ENCODE data around the gene TESPA1.
"Not testable (repeated sequence)": the region's sequence is repeated elsewhere in the genome, so short reads cannot be mapped to it uniquely, and the experiment has no call there.

The TESPA1 gene

DNA sequence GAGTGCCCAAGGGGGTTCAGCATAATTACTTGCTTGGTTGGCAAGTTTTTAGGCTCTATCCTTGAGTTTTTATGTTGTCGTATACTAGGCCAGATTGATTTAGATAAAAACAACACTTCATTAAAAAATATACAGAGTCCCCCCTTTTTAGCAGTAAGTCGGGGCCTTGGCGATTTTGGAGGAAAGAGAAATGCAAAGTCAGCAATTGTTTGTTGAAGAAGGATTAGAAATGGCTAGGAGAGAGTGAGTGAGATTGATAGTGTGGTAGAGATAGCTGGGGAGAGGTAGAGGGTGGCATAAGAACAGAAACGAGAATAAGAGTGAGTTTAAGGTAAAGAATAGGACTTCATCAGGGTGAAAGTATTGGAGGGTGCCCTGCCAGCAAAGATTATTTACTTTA is 41.3 kb downstream of the TESPA1 start:
- not testable (repeated sequence) for DNase-seq

DNA sequence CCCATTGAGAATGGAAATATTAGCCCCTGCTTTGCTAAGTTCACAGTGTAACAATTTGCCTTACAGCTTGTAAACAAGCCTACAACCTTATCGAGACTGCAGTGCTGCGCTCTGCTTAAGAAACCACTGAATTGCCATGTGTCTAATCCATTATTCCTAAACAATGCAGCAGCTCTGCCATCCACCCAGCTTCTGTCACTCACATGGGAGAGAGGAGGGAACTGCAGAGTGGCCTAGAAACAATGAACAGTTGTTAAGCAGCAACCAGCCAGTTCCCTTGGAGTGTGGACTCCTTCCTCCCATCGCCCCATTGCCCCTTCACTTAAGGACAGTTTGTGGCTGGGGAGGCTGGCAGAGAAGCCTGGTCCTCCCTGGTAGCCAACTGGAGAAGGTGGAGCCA is 42.9 kb downstream of the TESPA1 start:
- no peak for DNase-seq

DNA sequence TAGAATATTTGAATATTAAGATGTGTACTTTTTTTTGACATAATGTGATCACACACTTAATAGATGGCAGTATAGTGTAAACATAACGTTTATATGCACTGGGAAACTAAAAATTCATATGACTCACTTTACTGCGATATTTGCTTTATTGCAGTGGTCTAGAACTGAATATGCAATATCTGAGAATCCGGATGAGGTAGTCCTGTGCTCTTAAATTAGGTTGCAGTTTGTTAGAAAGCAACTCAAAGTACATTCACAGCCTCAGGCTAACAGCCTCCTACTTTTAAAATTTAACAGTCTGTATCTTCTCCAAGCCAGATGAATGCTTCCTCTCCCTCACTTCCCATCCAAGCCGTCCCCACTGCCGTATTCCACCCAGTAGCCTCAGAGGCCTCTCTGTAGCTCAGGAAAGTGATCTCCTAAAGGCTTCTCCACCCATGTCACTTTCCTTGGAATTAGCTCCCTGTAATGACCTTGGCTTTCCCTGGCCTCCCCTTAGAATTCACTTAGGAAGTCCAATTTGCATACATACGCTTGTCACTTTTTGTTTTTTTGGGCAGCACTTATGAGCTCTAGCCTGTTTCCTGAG is 43.7 kb downstream of the TESPA1 start:
- no peak for DNase-seq

DNA sequence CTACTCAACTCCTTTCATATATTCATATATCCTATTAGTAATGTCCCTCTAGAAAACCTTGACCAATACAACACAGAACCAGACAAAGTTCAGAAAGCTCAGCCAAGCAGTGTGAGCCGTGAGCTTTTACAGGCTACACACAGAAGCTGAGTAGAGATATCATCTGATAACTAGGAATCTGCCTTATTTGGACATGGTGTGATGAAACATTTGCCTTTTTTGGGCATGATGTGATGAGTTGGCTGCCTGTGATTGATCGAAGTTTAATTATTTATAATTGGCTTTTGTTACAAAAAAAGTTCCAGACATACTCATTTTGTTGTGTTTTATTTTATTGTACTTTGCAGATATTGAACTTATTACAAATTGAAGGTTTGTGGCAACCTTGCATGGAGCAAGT is 46.6 kb downstream of the TESPA1 start:
- no peak for DNase-seq

DNA sequence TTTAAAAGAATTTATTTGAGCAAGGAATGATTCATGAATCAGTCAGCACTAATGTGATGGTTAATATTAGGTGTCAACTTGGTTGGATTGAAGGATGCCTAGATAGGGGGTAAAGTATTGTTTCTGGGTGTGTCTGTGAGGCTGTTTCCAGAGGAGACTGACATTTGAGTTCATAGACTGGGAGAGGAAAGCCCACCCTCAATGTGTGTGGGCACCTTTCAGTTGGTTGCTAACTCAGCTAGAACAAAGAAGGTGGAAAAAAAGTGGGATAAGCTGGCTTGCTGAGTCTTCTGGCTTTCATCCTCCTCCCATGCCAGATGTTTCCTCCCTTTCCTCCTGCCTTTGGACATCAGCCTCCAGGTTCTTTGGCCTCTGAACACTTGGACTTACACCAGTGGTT is 47.2 kb downstream of the TESPA1 start:
- no peak for DNase-seq

DNA sequence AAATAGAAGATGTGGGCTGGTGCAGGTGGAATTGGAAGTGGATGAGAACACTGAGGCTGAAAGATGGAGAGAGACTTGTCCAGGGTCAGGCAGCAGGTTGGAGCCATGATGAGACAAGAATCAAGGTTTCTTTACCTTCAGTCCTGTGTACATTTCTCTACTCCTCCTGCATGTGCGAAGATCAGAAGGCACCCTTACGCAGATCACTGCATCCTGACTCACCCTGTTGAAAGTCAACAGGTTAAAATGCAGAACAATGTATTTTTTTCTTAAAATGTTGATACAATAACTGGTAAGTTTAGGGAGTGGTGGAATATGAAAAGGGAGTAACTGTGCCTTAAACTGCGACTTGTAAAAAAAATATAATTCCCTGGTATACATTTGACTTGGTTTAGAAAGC is 47.8 kb downstream of the TESPA1 start:
- DNase-seq, result no peak

DNA sequence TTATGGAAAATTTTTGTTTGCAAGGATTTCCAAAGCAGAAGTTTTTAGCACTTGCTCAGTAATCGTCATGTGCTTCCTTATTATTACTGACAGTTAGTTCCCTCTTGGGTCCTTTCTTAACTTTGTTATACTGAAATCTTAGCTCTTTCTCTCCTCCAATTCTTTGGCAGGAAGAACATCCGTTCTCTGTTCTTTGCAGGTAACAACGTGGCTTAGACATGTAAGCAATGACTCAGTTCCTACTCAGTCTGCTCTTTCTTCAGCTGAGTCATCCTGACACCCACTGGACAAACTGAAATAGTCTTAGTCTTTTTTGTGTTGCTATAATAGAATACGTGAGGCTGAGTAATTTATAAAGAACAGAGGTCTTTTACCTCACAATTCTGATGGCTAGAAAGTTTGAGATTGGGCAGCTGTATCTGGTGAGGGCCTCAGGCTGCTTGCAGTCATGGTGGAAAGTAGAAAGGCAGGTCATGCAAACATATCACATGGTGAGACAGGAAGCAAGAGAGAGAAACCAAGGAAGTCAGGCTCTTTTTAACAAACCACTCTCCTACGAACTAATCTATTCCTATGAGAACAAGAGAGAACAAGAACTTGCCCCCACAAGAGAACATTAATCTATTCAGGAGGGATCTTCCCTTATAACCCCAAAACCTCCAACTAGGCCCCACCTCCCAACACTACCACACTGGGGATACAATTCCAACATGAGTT is 49.2 kb downstream of the TESPA1 start:
- no peak for DNase-seq

DNA sequence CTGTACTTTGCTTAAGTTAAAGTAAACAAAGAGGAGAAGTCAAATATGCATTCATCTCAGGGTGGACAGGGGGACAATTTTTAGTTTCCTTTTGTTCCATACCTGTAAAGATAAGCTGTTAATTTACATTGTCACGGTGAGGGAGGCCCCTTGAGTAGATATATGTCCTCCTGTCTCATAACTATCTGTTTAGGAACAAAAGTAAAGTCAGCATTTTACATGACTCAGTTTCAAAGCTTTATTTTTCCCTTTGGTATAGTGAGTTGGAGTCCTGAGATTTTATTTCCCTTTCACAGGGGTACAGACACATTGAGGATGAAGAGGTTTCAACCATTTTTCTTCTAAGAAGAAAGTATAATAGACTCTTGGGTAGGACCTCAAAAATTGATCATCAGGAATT is 50.1 kb downstream of the TESPA1 start:
- DNase-seq, result no peak

DNA sequence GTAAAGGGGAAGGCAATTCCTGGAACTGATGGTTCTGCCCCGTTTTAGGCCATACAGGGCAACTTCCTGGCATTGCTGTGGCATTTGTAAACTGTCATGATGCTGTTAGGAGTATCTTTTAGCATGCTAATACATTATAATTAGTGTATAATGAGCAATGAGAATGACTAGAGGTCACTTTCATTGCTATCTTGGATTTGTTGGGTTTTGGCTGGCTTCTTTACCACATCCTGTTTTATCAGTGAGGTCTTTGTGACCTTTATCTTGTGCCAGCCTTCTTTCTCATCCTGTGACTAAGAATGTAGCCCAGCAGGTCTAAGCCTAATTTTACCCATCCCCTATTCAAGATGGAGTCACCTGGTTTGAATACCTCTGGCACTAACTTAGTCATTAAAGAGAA is 51.2 kb downstream of the TESPA1 start:
- no peak for DNase-seq

DNA sequence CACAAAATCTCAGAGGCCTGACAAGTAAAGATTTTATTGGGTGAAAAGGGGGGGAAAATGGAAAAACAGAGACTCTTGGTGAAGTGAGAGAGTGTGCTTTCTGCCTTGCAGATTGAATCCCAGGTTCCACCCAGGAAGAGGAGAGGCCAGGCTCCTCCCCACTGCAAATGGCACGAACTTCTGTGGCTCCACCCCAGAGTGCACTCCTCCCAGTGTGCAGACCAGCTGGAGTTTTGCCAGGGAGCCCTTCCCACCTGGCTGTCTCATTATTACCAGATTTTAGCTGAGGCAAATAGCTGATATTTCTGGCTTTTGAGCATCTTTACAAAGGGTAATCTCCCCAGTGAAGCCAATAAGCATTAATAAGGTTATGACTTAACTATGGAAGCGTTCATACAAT is 51.9 kb downstream of the TESPA1 start:
- no peak for DNase-seq

DNA sequence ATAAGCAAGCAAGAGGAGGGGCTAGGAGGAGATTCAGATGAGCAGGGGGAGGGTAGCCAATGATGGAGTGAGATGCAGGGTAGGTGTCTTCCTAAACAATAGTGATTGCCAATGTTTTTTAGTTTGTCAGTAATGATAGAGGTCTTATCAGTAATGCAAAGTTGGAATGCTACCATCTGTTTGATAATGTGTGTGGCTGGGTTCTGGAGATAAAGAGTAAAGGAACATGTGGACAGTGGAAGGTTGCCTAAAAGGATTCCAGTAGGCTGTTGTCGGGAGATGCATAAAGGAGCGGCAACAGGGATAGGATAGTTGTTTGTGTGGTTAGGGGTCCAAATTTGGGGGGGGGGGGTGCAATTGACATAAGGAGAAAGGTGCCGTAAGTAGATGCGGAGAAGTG is 52.5 kb downstream of the TESPA1 start:
- DNase-seq, result no peak

DNA sequence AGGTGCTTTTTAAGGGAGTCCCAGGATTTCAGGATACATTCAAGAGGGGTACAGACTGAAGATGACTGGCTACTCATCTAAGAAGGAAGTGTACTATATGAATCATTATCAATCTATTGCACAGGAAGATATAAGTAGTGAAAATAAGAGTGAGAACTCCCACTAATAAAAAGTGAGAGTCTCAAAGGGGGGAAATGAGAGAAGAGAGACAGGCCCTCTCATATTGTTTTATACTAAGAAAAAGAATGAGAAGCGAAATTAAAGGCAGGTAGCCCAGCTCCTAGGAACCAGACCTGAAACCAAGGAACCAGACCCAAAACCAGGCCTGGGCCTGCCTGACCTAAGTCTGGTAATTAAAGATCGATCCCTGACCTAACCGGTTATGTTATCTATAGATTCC is 54.6 kb downstream of the TESPA1 start:
- DNase-seq, result no peak

DNA sequence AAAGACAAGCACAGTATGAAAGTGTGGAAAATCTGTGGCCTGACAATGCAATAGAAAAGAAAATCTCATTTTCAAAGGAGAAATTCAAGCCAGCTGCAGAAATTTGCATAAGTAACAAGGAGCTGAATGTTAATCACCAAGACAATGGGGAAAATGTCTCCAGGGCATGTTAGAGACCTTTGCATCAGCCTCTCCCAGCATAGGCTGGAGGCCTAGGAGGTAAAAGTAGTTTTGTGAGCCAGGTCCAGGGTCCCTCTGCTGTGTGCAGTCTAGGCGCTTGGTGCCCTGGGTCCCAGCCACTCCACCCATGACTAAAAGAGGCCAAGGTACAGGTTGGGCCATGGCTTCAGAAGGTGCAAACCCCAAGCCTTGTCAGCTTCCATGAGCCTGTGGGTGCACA is 58.3 kb downstream of the TESPA1 start:
- DNase-seq, result no peak

DNA sequence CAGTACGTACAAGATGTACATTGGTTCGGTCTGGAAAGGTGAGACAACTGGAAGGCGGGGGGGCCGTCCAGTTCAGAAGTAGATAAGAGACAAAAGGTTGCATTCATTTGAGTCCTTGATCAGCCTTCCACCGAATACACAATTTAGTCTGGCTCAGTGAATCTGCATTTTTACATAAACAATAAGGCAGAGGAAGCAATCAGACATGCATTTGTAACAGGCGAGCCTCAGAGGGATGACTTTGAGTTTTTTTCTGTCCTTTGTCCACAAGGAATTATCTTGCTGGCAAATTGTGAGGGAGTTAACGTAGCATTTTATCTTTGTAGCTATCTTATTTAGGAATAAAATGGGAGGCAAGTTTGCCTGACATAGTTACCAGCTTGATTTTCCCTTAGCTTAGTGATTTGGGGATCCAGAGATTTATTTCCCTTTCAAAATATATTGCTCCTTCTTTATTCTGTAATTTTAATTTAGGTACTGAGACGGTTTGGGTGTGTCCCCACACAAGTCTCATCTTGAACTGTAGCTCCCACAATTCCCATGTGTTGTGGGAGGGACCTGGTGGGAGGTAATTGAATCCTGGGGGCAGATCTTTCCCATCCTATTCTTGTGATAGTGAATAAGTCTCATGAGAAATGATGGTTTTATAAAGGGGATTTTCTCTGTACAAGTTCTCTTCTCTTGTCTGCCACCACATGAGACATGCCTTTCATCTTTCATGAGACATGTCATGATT is 59.4 kb downstream of the TESPA1 start:
- DNase-seq, result no peak

DNA sequence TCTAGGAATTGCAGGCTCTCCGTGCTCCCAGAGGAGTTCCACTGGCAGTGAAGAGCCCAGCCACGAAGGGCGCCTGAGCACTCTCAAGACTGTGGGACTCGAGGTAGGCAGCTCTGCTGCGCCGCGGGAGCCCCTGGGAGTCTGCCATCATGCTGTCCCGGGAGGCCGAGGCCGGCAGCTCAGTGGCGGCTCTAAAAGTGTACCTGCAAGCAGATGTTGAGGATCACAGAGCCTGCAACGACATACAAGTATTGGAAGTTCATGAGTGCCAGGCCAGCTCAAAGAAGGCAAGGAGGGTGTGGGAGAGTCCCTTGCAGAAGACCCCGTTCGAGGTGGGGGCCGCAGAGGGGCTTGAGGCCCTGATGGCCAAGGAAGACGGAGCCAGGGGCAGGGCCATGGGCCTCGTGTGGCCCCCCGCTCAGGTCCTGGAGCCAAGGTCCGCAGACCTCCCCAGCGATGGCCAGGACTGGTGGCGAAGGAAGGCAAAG is 67.5 kb downstream of the TESPA1 start:
- DNase-seq, result no peak

Data from cerebellar nuclear complex (tissue), 1 donor.